ENCODE results near the gene FAM20A. TPM values are rescaled to one million over a fixed set of nuclear protein-coding genes. Genes with fewer than 3 reads are reported as not detected.

The FAM20A gene
- total RNA-seq, 1 donor from 2014 or later = 0.14 TPM

GRCh38 chr17:68588362-68588761, 12.8 kb downstream of the FAM20A start:
- H3K36me3 ChIP-seq (ENCODE audit: insufficient read depth, low read length) = no peaks in the 10 kb centered on the region
- no peaks in the 10 kb centered on the region for H3K36me3 Mint-ChIP-seq (ENCODE audit: low read depth, unreplicated experiment)
- H3K9me3 ChIP-seq (ENCODE audit: insufficient read depth, low read depth, low read length) = peaks cover 2% of the 10 kb centered on the region

DNA sequence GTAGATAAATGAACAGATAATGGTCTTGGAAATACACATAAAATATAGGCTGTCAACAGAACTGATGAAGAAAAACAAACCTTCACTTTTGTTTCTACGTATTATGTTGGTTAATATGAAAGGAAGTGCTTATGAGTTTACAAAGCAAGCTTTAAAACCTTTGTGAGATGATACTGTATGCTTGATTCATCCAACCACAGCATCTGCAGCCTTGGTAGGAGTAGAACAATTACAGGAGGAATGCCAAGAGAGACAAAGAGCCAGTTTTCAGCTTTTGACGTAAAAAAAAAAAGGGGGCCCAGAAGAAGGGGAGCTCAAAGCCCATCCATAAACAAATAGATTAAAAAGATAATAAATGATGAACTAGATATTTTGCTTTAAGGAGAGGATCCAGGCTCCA, 13.3 kb downstream of the FAM20A start:
- Histone ChIP-seq H3K9ac (ENCODE audit: low read length) (no peak overlapping the region), H2AFZ (ENCODE audit: low read depth, low read length) (no peak overlapping the region), H4K20me1 (ENCODE audit: insufficient read depth, low read length) (no peaks in the 10 kb centered on the region), H3K4me1 (ENCODE audit: insufficient read depth, low read length) (no peaks in the 10 kb centered on the region), H3K79me2 (ENCODE audit: insufficient read depth, low read length) (no peaks in the 10 kb centered on the region), H3K4me2 (ENCODE audit: low read length) (no peak overlapping the region), H3K9me3 (ENCODE audit: insufficient read depth, low read depth, low read length) (peaks cover 2% of the 10 kb centered on the region), H3K4me3 (ENCODE audit: insufficient read depth, low read depth, low read length) (no peak overlapping the region), H3K27ac (ENCODE audit: low read depth, low read length) (no peak overlapping the region), H3K27me3 (ENCODE audit: insufficient read depth, low read length) (no peaks in the 10 kb centered on the region), H3K36me3 (ENCODE audit: insufficient read depth, low read length) (no peaks in the 10 kb centered on the region)
- Mint-ChIP-seq H3K27ac (ENCODE audit: unreplicated experiment) (no peak overlapping the region), H3K4me3 (ENCODE audit: unreplicated experiment) (no peak overlapping the region), H3K27me3 (ENCODE audit: low read depth, unreplicated experiment) (peaks cover 6% of the 10 kb centered on the region), H3K36me3 (ENCODE audit: low read depth, unreplicated experiment) (no peaks in the 10 kb centered on the region), H3K9me3 (ENCODE audit: unreplicated experiment) (peaks cover 11% of the 10 kb centered on the region), H3K4me1 (ENCODE audit: low read depth, unreplicated experiment) (peaks cover 2% of the 10 kb centered on the region)
- TF ChIP-seq CTCF (IDR thresholded peaks at IDR 0.05; ENCODE audit: insufficient read depth, low read depth, low read length) = no peak
- TF ChIP-seq EZH2 (IDR thresholded peaks at IDR 0.05; ENCODE audit: insufficient read depth, low read length) = no peak
- DNase-seq (ENCODE audit: low read depth) (no peak), FAIRE-seq (no peak)

More at GRCh38 chr17:68588362-68588761, 12.8 kb downstream of the FAM20A start:
- Mint-ChIP-seq H3K9me3 (ENCODE audit: unreplicated experiment) (peaks cover 11% of the 10 kb centered on the region), H3K4me3 (ENCODE audit: unreplicated experiment) (no peak overlapping the region), H3K27me3 (ENCODE audit: low read depth, unreplicated experiment) (peaks cover 8% of the 10 kb centered on the region), H3K27ac (ENCODE audit: unreplicated experiment) (no peak overlapping the region), H3K4me1 (ENCODE audit: low read depth, unreplicated experiment) (peaks cover 2% of the 10 kb centered on the region)
- Histone ChIP-seq H3K4me1 (ENCODE audit: insufficient read depth, low read length) (no peaks in the 10 kb centered on the region), H3K9ac (ENCODE audit: low read length) (no peak overlapping the region), H2AFZ (ENCODE audit: low read depth, low read length) (no peak overlapping the region), H3K4me2 (ENCODE audit: low read length) (no peak overlapping the region), H3K4me3 (ENCODE audit: insufficient read depth, low read depth, low read length) (no peak overlapping the region), H4K20me1 (ENCODE audit: insufficient read depth, low read length) (no peaks in the 10 kb centered on the region), H3K79me2 (ENCODE audit: insufficient read depth, low read length) (no peaks in the 10 kb centered on the region), H3K27me3 (ENCODE audit: insufficient read depth, low read length) (no peaks in the 10 kb centered on the region), H3K27ac (ENCODE audit: low read depth, low read length) (no peak overlapping the region)
- TF ChIP-seq CTCF (IDR thresholded peaks at IDR 0.05; ENCODE audit: insufficient read depth, low read depth, low read length) (no peak), EZH2 (IDR thresholded peaks at IDR 0.05; ENCODE audit: insufficient read depth, low read length) (no peak)
- no peak for FAIRE-seq
- no peak for DNase-seq (ENCODE audit: low read depth)

- FAIRE-seq (no peak), DNase-seq (ENCODE audit: low read depth) (no peak)
- Histone ChIP-seq H3K4me1 (ENCODE audit: insufficient read depth, low read length) (no peaks in the 10 kb centered on the region), H3K27ac (ENCODE audit: low read depth, low read length) (no peak overlapping the region), H3K79me2 (ENCODE audit: insufficient read depth, low read length) (no peaks in the 10 kb centered on the region), H3K9me3 (ENCODE audit: insufficient read depth, low read depth, low read length) (peaks cover 2% of the 10 kb centered on the region), H3K4me3 (ENCODE audit: insufficient read depth, low read depth, low read length) (no peak overlapping the region), H3K36me3 (ENCODE audit: insufficient read depth, low read length) (no peaks in the 10 kb centered on the region), H2AFZ (ENCODE audit: low read depth, low read length) (no peak overlapping the region), H4K20me1 (ENCODE audit: insufficient read depth, low read length) (no peaks in the 10 kb centered on the region), H3K9ac (ENCODE audit: low read length) (no peak overlapping the region), H3K4me2 (ENCODE audit: low read length) (no peak overlapping the region), H3K27me3 (ENCODE audit: insufficient read depth, low read length) (no peaks in the 10 kb centered on the region)
- Mint-ChIP-seq H3K27me3 (ENCODE audit: low read depth, unreplicated experiment) (peaks cover 4% of the 10 kb centered on the region), H3K9me3 (ENCODE audit: unreplicated experiment) (peaks cover 11% of the 10 kb centered on the region), H3K4me1 (ENCODE audit: low read depth, unreplicated experiment) (peaks cover 2% of the 10 kb centered on the region), H3K4me3 (ENCODE audit: unreplicated experiment) (no peak overlapping the region), H3K27ac (ENCODE audit: unreplicated experiment) (no peak overlapping the region), H3K36me3 (ENCODE audit: low read depth, unreplicated experiment) (no peaks in the 10 kb centered on the region)
- TF ChIP-seq CTCF (IDR thresholded peaks at IDR 0.05; ENCODE audit: insufficient read depth, low read depth, low read length) = no peak
- no peak for TF ChIP-seq EZH2 (IDR thresholded peaks at IDR 0.05; ENCODE audit: insufficient read depth, low read length)
Measured at GRCh38 chr17:68587026-68587425, 14.1 kb downstream of the FAM20A start.
